ENCODE measurements around the gene OR8D2. TPM values are rescaled to one million over a fixed set of nuclear protein-coding genes. Genes with fewer than 3 reads are reported as not detected.

The OR8D2 gene
- polyA plus RNA-seq, 1 donor from 2014 or later: not detected

DNA sequence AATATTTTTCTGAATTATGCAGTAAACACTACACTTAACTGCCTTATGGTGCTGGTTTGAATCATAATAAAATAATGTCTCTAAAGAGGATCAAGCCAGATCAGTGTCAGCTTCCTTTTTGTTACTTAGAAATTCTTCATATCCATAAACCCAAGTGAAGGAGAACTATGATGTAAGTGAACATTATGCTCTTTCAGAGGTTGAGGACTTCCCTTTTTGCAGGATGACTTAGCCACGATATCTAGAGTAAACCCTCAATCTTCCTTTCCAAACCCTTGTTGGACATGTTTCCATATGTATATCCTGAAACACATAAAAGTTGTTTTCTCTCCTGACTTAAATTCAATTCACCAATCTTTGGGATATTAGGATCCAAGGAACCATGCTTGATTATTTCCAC is 25.3 kb downstream of the OR8D2 start:
- Histone ChIP-seq H3K79me2 (replicated peaks; ENCODE audit: insufficient read depth, low read length) (no peaks in the 10 kb centered on the region), H3K4me3 (ENCODE audit: low read length) (no peak overlapping the region), H3K9me3 (ENCODE audit: low read length) (no peaks in the 10 kb centered on the region), H3K27ac (ENCODE audit: low read length) (no peak overlapping the region), H4K20me1 (ENCODE audit: insufficient read depth) (no peaks in the 10 kb centered on the region), H2AFZ (ENCODE audit: low read depth, low read length) (no peak overlapping the region), H3K9ac (ENCODE audit: low read length) (no peak overlapping the region), H3K4me2 (ENCODE audit: low read length) (no peak overlapping the region), H3K36me3 (ENCODE audit: insufficient read depth, low read length) (no peaks in the 10 kb centered on the region), H3K27me3 (ENCODE audit: insufficient read depth, low read depth, low read length) (no peaks in the 10 kb centered on the region), H3K9me2 (ENCODE audit: insufficient read depth, low read length) (no peaks in the 10 kb centered on the region), H3F3A (ENCODE audit: insufficient read depth, low read length, poor library complexity, severe bottlenecking) (no peaks in the 10 kb centered on the region)
- TF ChIP-seq, protein P1, sequence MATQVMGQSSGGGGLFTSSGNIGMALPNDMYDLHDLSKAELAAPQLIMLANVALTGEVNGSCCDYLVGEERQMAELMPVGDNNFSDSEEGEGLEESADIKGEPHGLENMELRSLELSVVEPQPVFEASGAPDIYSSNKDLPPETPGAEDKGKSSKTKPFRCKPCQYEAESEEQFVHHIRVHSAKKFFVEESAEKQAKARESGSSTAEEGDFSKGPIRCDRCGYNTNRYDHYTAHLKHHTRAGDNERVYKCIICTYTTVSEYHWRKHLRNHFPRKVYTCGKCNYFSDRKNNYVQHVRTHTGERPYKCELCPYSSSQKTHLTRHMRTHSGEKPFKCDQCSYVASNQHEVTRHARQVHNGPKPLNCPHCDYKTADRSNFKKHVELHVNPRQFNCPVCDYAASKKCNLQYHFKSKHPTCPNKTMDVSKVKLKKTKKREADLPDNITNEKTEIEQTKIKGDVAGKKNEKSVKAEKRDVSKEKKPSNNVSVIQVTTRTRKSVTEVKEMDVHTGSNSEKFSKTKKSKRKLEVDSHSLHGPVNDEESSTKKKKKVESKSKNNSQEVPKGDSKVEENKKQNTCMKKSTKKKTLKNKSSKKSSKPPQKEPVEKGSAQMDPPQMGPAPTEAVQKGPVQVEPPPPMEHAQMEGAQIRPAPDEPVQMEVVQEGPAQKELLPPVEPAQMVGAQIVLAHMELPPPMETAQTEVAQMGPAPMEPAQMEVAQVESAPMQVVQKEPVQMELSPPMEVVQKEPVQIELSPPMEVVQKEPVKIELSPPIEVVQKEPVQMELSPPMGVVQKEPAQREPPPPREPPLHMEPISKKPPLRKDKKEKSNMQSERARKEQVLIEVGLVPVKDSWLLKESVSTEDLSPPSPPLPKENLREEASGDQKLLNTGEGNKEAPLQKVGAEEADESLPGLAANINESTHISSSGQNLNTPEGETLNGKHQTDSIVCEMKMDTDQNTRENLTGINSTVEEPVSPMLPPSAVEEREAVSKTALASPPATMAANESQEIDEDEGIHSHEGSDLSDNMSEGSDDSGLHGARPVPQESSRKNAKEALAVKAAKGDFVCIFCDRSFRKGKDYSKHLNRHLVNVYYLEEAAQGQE (IDR thresholded peaks at IDR 0.05; ENCODE audit: borderline replicate concordance): no peak
- TF ChIP-seq TAF1 (IDR thresholded peaks at IDR 0.05; ENCODE audit: low read depth) (no peak), EP300 (conservative IDR thresholded peaks at IDR 0.05; ENCODE audit: poor library complexity, severe bottlenecking) (no peak)

DNA sequence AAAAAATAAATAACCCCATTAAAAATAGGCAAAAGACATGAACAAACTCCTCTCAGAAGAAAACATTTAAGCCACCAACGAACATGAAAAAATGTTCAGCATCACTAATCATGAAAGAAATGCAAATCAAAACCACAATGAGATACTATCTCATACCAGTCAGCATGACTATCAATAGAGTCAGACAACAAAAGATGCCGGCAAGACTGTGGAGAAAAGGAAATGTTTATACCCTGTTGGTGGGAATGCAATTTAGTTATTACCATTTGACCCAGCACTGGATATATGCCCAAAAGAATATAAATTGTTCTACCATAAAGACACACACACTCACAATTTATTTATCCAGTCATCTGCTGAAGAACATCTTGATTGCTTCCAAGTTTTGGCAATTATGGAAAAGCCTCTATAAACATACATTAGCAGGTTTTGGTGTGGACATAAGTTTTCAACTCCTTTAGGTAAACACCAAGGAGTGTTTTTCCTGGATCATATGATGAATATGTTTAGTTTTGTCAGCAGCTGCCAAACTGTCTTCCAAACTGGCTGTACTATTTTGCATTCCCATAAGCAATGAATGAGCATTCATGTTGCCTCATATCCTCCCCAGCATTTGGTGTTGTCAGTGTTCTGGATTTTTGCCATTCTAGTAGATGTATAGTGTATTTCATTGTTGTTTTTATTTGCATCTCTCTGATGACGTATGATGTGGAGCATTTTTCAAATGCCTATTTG is 34.2 kb downstream of the OR8D2 start:
- Histone ChIP-seq H3K27me3 (ENCODE audit: insufficient read depth, low read depth, low read length) (no peaks in the 10 kb centered on the region), H3K9me2 (ENCODE audit: insufficient read depth, low read length) (no peaks in the 10 kb centered on the region), H3K79me2 (replicated peaks; ENCODE audit: insufficient read depth, low read length) (no peaks in the 10 kb centered on the region), H3K4me2 (ENCODE audit: low read length) (no peak overlapping the region), H3K27ac (ENCODE audit: low read length) (no peak overlapping the region), H3K36me3 (ENCODE audit: insufficient read depth, low read length) (no peaks in the 10 kb centered on the region), H3K9me3 (ENCODE audit: low read length) (no peaks in the 10 kb centered on the region), H3K9ac (ENCODE audit: low read length) (no peak overlapping the region), H3F3A (ENCODE audit: insufficient read depth, low read length, poor library complexity, severe bottlenecking) (no peaks in the 10 kb centered on the region), H4K20me1 (ENCODE audit: insufficient read depth) (no peaks in the 10 kb centered on the region), H3K4me3 (ENCODE audit: low read length) (no peak overlapping the region), H2AFZ (ENCODE audit: low read depth, low read length) (no peak overlapping the region)
- TF ChIP-seq MXI1 (conservative IDR thresholded peaks at IDR 0.05; ENCODE audit: poor library complexity, severe bottlenecking): no peak

DNA sequence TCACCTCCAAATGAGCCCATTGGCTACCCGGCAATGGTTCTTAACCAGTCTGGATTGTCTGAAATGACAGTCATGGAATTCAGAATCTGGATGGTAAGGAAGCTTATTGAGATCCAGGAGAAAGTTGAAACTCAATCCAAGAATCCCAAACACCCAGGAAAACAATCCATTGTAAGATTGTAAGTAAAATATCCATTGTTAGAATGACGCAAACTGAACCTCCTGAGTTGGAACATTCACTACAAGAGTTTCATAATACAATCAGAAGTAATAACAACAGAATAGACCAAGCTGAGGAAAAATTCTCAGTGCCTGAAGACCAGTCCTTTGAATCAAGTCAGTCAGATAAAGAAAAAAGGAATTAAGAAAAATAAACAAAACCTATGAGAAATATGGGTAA is 41.7 kb downstream of the OR8D2 start:
- H3K9me3 ChIP-seq (ENCODE audit: low read length): no peaks in the 10 kb centered on the region
- H3K36me3 ChIP-seq (ENCODE audit: insufficient read depth, low read length): no peaks in the 10 kb centered on the region
- H4K20me1 ChIP-seq (ENCODE audit: insufficient read depth): no peaks in the 10 kb centered on the region
- H3K27ac ChIP-seq (ENCODE audit: low read length): no peak overlapping the region
- no peaks in the 10 kb centered on the region for H3F3A ChIP-seq (ENCODE audit: insufficient read depth, low read length, poor library complexity, severe bottlenecking)
- H3K9me2 ChIP-seq (ENCODE audit: insufficient read depth, low read length): no peaks in the 10 kb centered on the region
- H3K79me2 ChIP-seq (replicated peaks; ENCODE audit: insufficient read depth, low read length): no peaks in the 10 kb centered on the region
- H3K4me3 ChIP-seq (ENCODE audit: low read length): no peak overlapping the region
- no peaks in the 10 kb centered on the region for H3K27me3 ChIP-seq (ENCODE audit: insufficient read depth, low read depth, low read length)
- H3K9ac ChIP-seq (ENCODE audit: low read length): no peak overlapping the region
- H2AFZ ChIP-seq (ENCODE audit: low read depth, low read length): no peak overlapping the region
- TF ChIP-seq EZH2 (IDR thresholded peaks at IDR 0.05; ENCODE audit: borderline replicate concordance, insufficient read depth, low read length, poor library complexity, severe bottlenecking) (no peak), MXI1 (conservative IDR thresholded peaks at IDR 0.05; ENCODE audit: poor library complexity, severe bottlenecking) (no peak), TAF1 (IDR thresholded peaks at IDR 0.05; ENCODE audit: low read depth) (no peak), RAD21 (conservative IDR thresholded peaks at IDR 0.05) (no peak), SMC3 (conservative IDR thresholded peaks at IDR 0.05; ENCODE audit: poor library complexity) (no peak), POLR2AphosphoS5 (IDR thresholded peaks at IDR 0.05) (no peak), EP300 (conservative IDR thresholded peaks at IDR 0.05; ENCODE audit: poor library complexity, severe bottlenecking) (no peak)
- TF ChIP-seq, protein P2, sequence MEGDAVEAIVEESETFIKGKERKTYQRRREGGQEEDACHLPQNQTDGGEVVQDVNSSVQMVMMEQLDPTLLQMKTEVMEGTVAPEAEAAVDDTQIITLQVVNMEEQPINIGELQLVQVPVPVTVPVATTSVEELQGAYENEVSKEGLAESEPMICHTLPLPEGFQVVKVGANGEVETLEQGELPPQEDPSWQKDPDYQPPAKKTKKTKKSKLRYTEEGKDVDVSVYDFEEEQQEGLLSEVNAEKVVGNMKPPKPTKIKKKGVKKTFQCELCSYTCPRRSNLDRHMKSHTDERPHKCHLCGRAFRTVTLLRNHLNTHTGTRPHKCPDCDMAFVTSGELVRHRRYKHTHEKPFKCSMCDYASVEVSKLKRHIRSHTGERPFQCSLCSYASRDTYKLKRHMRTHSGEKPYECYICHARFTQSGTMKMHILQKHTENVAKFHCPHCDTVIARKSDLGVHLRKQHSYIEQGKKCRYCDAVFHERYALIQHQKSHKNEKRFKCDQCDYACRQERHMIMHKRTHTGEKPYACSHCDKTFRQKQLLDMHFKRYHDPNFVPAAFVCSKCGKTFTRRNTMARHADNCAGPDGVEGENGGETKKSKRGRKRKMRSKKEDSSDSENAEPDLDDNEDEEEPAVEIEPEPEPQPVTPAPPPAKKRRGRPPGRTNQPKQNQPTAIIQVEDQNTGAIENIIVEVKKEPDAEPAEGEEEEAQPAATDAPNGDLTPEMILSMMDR (IDR thresholded peaks at IDR 0.05; ENCODE audit: poor library complexity, severe bottlenecking): no peak
- TF ChIP-seq, protein P1 (IDR thresholded peaks at IDR 0.05; ENCODE audit: borderline replicate concordance): no peak
- no peak overlapping the region for H3K4me2 ChIP-seq (ENCODE audit: low read length)
